Pancreas (tissue), 10 donors: ENCODE data around the gene MLNR. TPM values are rescaled to one million over a fixed set of nuclear protein-coding genes. Genes with fewer than 3 reads are reported as not detected.

ENCODE experiments used
- ATAC-seq, 4 donors: fragments of 200-7000 bp; cut with Tn5 transposase; one replicate each; pipeline versions ENCODE4 v1.8.0 to v1.9.1; 2020; ENCODE audit warnings: mild to moderate bottlenecking in 4 of 4, moderate library complexity in 4 of 4
- DNase-seq, 6 donors: peaks; one replicate each; pipeline ENCODE4 v3.0.0-alpha.2; 2020
- FAIRE-seq: peaks from 2 replicates; lab custom pipeline; 2012; peaks lifted over from hg19 to GRCh38; lab: Jason Lieb, UNC
- H3K27ac ChIP-seq, 4 donors: fragments of 200-600 bp; sonication (generic); 1 replicate in 3 of 4; 2 replicates in 1 of 4; pipeline versions ENCODE4 v1.5.0 to v1.8.0; 2020
- H3K27me3 ChIP-seq, 4 donors: fragments of 200-600 bp; one replicate each; pipeline ENCODE4 v1.8.0; 2021
- H3K36me3 ChIP-seq, 3 donors: fragments of 200-600 bp; sonication (generic) in 1 of 3; one replicate each; pipeline versions ENCODE4 v1.5.0 to v1.8.0; 2020 to 2021
- H3K4me1 ChIP-seq, 3 donors: fragments of 200-600 bp; one replicate each; pipeline ENCODE4 v1.8.0; 2021
- H3K4me3 ChIP-seq, 4 donors: fragments of 200-600 bp; sonication (generic) in 2 of 4; one replicate each; pipeline versions ENCODE4 v1.5.0 to v1.8.0; 2020 to 2021
- H3K9me3 ChIP-seq, 4 donors: fragments of 200-600 bp; one replicate each; pipeline ENCODE4 v1.8.0; 2021
- WGBS, 2 donors: extraction: QIAGEN DNeasy Blood & Tissue Kit; methylation state at CpG; one replicate each; pipeline ENCODE4 v1.1.7; 2013; 5-methylcytosine and 5-hydroxymethylcytosine counted together
- intact Hi-C, 3 donors: fragments of 100-400 bp; cut with DNase I; formaldehyde crosslinking; loops; one replicate each; pipeline versions ENCODE4 v1.11.1 to v1.14.2; 2022
- polyA plus RNA-seq, 2 donors: library from polyadenylated mRNA; stranded (reverse); fragments of 200-250 nt; gene quantifications; one replicate each; pipeline ENCODE4 v1.2.3, GENCODE V29; 2013
- total RNA-seq, 6 donors: library from RNA; stranded (reverse); fragmentation: NEBNext Ultra II Directional in 4 of 6; extraction: Animal tissue kit (Norgen Biotek cat#: 25700) in 4 of 6; gene quantifications; one replicate each; pipeline versions ENCODE4 v1.2.1 to v1.2.4, GENCODE V29; 2021 to 2023
- TF ChIP-seq, protein P1 (sequence below), 4 donors: fragments of 200-600 bp; sonication (generic) in 3 of 4; IDR thresholded peaks; one replicate each; pipeline versions ENCODE4 v1.5.0 to v1.8.0; 2021; ENCODE audit warnings: antibody characterized with exemption in 4 of 4
- donor health status: healthy with polysubstance abuse.
- donor health status: DM: no; HTN: no; CAD: no; lungs with moderate emphysema.
- donor health status: DM: no; HTN: no; CAD: no.
- donor health status: control.
- donor health status: control.
- donor health status: Bipolar disorder and iron deficiency.
- donor health status: DM: yes; HTN: yes; CAD: no.
- donor health status: DM: no; HTN: no; CAD: no.
- donor health status: DM: no; HTN: no; CAD: no.
- donor health status: DM: yes; HTN: yes; CAD: no.

Gene MLNR
- total and polyA plus RNA-seq, 8 donors = not detected

DNA sequence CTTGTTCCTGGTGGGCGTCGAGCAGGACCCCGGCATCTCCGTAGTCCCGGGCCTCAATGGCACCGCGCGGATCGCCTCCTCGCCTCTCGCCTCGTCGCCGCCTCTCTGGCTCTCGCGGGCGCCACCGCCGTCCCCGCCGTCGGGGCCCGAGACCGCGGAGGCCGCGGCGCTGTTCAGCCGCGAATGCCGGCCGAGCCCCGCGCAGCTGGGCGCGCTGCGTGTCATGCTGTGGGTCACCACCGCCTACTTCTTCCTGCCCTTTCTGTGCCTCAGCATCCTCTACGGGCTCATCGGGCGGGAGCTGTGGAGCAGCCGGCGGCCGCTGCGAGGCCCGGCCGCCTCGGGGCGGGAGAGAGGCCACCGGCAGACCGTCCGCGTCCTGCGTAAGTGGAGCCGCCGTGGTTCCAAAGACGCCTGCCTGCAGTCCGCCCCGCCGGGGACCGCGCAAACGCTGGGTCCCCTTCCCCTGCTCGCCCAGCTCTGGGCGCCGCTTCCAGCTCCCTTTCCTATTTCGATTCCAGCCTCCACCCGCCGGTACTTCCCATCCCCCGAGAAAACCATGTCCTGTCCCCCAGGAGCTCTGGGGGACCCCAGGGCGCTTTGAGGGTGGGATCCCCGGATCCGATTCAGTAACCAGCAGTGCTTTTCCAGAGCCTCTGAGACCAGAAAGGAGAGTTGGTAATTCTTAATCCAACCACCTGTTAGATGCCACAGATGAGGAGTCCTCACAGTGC lies 885 bp downstream of the MLNR start:
- TF ChIP-seq, protein P1, sequence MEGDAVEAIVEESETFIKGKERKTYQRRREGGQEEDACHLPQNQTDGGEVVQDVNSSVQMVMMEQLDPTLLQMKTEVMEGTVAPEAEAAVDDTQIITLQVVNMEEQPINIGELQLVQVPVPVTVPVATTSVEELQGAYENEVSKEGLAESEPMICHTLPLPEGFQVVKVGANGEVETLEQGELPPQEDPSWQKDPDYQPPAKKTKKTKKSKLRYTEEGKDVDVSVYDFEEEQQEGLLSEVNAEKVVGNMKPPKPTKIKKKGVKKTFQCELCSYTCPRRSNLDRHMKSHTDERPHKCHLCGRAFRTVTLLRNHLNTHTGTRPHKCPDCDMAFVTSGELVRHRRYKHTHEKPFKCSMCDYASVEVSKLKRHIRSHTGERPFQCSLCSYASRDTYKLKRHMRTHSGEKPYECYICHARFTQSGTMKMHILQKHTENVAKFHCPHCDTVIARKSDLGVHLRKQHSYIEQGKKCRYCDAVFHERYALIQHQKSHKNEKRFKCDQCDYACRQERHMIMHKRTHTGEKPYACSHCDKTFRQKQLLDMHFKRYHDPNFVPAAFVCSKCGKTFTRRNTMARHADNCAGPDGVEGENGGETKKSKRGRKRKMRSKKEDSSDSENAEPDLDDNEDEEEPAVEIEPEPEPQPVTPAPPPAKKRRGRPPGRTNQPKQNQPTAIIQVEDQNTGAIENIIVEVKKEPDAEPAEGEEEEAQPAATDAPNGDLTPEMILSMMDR (IDR thresholded peaks at IDR 0.05) = no peak
- intact Hi-C loops = no loop called here
- H3K4me1 ChIP-seq = peaks cover 0 to 8% (median 4%) of the 10 kb centered on the region in 3 donors
- ATAC-seq (no peak), FAIRE-seq (no peak), DNase-seq (peak in 1 of 6 donors; percentile 48)
- H3K9me3 ChIP-seq = no peaks in the 10 kb centered on the region
- H3K27me3 ChIP-seq = peaks cover 0 to 12% (median 0%) of the 10 kb centered on the region in 4 donors
- H3K4me3 ChIP-seq = peak overlapping the region in 2 of 4 donors; percentile 29 to 47
- no peak overlapping the region for H3K27ac ChIP-seq
- WGBS, 2 donors = 11 to 14% methylated on average over 73 of the region's 73 CpGs
- H3K36me3 ChIP-seq = no peaks in the 10 kb centered on the region

DNA sequence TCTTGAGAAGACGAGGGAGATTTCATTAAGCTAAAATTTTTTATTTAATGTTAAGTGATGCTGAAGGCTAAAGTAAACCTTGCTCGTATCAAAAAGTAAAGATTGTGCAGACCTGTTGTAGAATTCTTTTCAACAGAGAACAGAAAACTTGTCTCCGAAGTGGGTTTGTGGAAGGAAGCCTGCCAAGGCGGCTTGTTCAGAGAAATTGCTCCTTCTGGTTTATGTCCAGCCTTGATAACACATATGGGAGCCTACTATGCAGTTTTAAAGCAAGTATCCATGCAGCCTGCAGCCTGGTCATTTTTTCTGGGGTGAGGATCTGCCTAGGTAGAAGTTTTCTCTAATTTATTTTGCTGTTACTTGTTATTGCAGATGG lies 1.4 kb downstream of the MLNR start:
- no peak overlapping the region for H3K4me3 ChIP-seq
- WGBS, 2 donors = 72 to 82% methylated on average over 4 of the region's 4 CpGs
- H3K9me3 ChIP-seq = no peaks in the 10 kb centered on the region
- H3K4me1 ChIP-seq = peaks cover 0 to 8% (median 4%) of the 10 kb centered on the region in 3 donors
- ATAC-seq (no peak), FAIRE-seq (no peak), DNase-seq (no peak)
- H3K27me3 ChIP-seq = peaks cover 0 to 12% (median 0%) of the 10 kb centered on the region in 4 donors
- no peak overlapping the region for H3K27ac ChIP-seq
- intact Hi-C loops = no loop called here
- TF ChIP-seq, protein P1 (IDR thresholded peaks at IDR 0.05) = no peak
- no peaks in the 10 kb centered on the region for H3K36me3 ChIP-seq

DNA sequence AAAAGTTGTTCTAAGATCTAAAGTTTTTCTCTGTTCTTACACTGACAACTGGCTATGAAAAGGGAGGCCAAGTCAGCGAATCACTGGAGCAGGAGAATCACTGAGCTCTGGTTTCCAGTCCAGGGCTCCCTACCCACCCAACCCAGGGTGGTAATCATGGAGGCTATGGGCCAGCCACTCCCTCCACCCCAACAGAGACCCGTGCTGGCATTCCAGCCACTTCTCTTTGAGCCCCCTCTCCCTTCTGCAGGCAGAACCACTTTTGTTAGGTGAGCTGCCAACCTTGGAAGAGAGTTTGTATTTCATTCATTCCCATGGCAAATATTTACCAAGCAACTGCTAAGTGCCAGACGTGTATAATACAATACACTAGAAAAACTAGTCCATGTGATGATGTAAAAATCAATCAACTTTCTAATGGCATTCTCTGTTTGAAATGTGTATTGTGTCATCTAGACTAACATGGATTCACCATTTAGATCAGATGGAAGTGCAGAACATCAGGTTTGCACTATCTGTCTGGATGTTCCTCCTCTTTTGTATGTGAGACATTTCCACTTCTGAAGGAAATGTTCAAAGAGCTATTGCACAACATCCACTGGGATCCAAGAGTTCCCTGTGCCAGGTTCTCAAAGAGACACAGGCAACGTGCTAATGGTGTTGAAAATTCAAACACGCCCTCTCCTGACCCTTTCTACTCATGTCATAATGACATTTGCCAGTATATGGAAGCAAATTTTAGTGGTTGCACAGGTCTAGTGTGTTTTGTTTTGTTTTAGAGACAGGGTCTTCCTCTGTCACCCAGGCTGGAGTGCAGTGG lies 5.3 kb downstream of the MLNR start:
- intact Hi-C loops = no loop called here
- no peaks in the 10 kb centered on the region for H3K9me3 ChIP-seq
- TF ChIP-seq, protein P1 (IDR thresholded peaks at IDR 0.05) = no peak
- no peak overlapping the region for H3K27ac ChIP-seq
- H3K36me3 ChIP-seq = no peaks in the 10 kb centered on the region
- H3K27me3 ChIP-seq = peaks cover 0 to 4% (median 0%) of the 10 kb centered on the region in 4 donors
- DNase-seq (no peak), FAIRE-seq (no peak), ATAC-seq (peak; percentile 84 to 95 (median 92))
- WGBS, 2 donors = 26 to 28% methylated on average over 5 of the region's 5 CpGs
- peaks cover 0 to 8% (median 4%) of the 10 kb centered on the region in 3 donors for H3K4me1 ChIP-seq
- H3K4me3 ChIP-seq = no peak overlapping the region

GRCh38 chr13:49226613-49227012 lies 6.5 kb downstream of the MLNR start:
- 89 to 93% methylated on average over 5 of the region's 5 CpGs for WGBS, 2 donors
- peaks cover 0 to 4% (median 3%) of the 10 kb centered on the region in 3 donors for H3K4me1 ChIP-seq
- FAIRE-seq (no peak), ATAC-seq (no peak), DNase-seq (no peak)
- H3K36me3 ChIP-seq = no peaks in the 10 kb centered on the region
- no peaks in the 10 kb centered on the region for H3K27me3 ChIP-seq
- intact Hi-C loops = no loop called here
- H3K27ac ChIP-seq = no peak overlapping the region
- TF ChIP-seq, protein P1 (IDR thresholded peaks at IDR 0.05) = no peak
- no peaks in the 10 kb centered on the region for H3K9me3 ChIP-seq
- H3K4me3 ChIP-seq = no peak overlapping the region
